Measurements from ENCODE around the gene PLEKHF1.

PLEKHF1 gene

GRCh38 chr19:29712744-29713516 lies 47.7 kb downstream of the PLEKHF1 start:
- no peak overlapping the region for H3K4me3 ChIP-seq (ENCODE audit: low read depth, low read length)
- TF ChIP-seq, protein P1, sequence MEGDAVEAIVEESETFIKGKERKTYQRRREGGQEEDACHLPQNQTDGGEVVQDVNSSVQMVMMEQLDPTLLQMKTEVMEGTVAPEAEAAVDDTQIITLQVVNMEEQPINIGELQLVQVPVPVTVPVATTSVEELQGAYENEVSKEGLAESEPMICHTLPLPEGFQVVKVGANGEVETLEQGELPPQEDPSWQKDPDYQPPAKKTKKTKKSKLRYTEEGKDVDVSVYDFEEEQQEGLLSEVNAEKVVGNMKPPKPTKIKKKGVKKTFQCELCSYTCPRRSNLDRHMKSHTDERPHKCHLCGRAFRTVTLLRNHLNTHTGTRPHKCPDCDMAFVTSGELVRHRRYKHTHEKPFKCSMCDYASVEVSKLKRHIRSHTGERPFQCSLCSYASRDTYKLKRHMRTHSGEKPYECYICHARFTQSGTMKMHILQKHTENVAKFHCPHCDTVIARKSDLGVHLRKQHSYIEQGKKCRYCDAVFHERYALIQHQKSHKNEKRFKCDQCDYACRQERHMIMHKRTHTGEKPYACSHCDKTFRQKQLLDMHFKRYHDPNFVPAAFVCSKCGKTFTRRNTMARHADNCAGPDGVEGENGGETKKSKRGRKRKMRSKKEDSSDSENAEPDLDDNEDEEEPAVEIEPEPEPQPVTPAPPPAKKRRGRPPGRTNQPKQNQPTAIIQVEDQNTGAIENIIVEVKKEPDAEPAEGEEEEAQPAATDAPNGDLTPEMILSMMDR (IDR thresholded peaks at IDR 0.05; ENCODE audit: borderline replicate concordance, insufficient read depth, low read depth, low read length) = no peak

DNA sequence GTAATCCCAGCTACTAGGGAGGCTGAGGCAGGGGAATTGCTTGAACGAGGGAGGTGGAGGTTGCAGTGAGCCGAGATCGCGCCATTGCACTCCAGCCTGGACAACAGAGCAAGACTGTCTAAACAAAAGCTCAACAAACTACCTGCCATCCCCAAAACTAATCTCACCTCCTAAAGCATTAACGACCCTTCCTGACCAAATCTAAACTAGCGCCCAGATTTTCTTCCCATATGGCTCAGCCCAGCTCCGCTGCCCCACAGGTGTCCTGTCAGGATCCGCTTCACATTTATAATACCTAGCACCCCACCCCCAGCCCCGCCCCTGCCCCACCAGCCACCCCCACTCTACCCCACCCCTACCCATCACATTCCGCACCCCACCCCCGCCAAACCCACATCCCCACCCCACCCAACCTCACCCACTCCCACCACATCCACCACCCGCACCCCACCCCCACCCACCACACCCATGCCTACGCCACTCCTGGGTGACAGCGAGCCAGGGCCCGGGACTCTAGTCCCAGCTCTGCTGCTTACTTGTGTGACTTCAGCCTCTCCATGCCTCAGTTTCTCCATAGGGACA lies 49.2 kb downstream of the PLEKHF1 start:
- peak overlapping the region; percentile 63 for H3K4me3 ChIP-seq (ENCODE audit: low read depth, low read length)
- TF ChIP-seq, protein P1 (IDR thresholded peaks at IDR 0.05; ENCODE audit: borderline replicate concordance, insufficient read depth, low read depth, low read length) = no peak

GRCh38 chr19:29714953-29715700 lies 49.9 kb downstream of the PLEKHF1 start, which contains the start of gene C19orf12:
Gene C19orf12, minus strand, starts transcription at chr19:29715261. Its CDS starts 6,848 bp downstream, at chr19:29708413.
- TF ChIP-seq, protein P1 (IDR thresholded peaks at IDR 0.05; ENCODE audit: borderline replicate concordance, insufficient read depth, low read depth, low read length) = no peak
- H3K4me3 ChIP-seq (ENCODE audit: low read depth, low read length) = peak within 1 kb of the TSS; percentile 63

- H3K4me3 ChIP-seq (ENCODE audit: low read depth, low read length) = peak overlapping the region; percentile 63
- TF ChIP-seq, protein P1 (IDR thresholded peaks at IDR 0.05; ENCODE audit: borderline replicate concordance, insufficient read depth, low read depth, low read length) = no peak
Measured at GRCh38 chr19:29715701-29716581, 50.7 kb downstream of the PLEKHF1 start.

GRCh38 chr19:29717051-29717450 lies 51.8 kb downstream of the PLEKHF1 start:
- no peak overlapping the region for H3K4me3 ChIP-seq (ENCODE audit: low read depth, low read length)
- TF ChIP-seq, protein P1 (IDR thresholded peaks at IDR 0.05; ENCODE audit: borderline replicate concordance, insufficient read depth, low read depth, low read length) = no peak

GRCh38 chr19:29724102-29724641 lies 58.9 kb downstream of the PLEKHF1 start:
- TF ChIP-seq, protein P1 (IDR thresholded peaks at IDR 0.05; ENCODE audit: borderline replicate concordance, insufficient read depth, low read depth, low read length) = no peak
- no peak overlapping the region for H3K4me3 ChIP-seq (ENCODE audit: low read depth, low read length)
